Psoas muscle (tissue), 8 donors: ENCODE data around the gene VAMP7. TPM values are rescaled to one million over a fixed set of nuclear protein-coding genes. Genes with fewer than 3 reads are reported as not detected.
A peak's percentile ranks its signal among the peaks of the same experiment; 100 is the strongest.

ENCODE experiments used
- ATAC-seq, 4 donors: fragments of 200-7000 bp; cut with Tn5 transposase; one replicate each; pipeline ENCODE4 v1.9.1; 2020; ENCODE audit warnings: moderate library complexity in 3 of 4, mild to moderate bottlenecking in 2 of 4
- DNase-seq, 2 donors: peaks; one replicate each; pipeline ENCODE4 v3.0.0-alpha.2; 2020
- H3K27ac ChIP-seq: fragments of 200-600 bp; one replicate; pipeline ENCODE4 v1.8.0; 2022
- H3K27me3 ChIP-seq, 3 donors: fragments of 200-600 bp in 1 of 3; one replicate each; pipeline versions ENCODE4 v1.6.1 to v1.8.0; 2013 to 2022; ENCODE audit warnings: low read length in 2 of 3, mild to moderate bottlenecking in 2 of 3, moderate library complexity in 1 of 3; ENCODE audit not compliant: insufficient read depth in 3 of 3
- H3K36me3 ChIP-seq, 2 donors: fragments of 200-600 bp in 1 of 2; one replicate each; pipeline versions ENCODE4 v1.6.1 to v1.8.0; 2013 to 2022; ENCODE audit warnings: low read depth in 1 of 2, mild to moderate bottlenecking in 1 of 2, moderate library complexity in 1 of 2; ENCODE audit not compliant: insufficient read depth in 1 of 2
- H3K4me1 ChIP-seq: fragments of 200-600 bp; one replicate; pipeline ENCODE4 v1.8.0; 2022
- H3K4me3 ChIP-seq: fragments of 200-600 bp; one replicate; pipeline ENCODE4 v1.8.0; 2022; ENCODE audit warnings: mild to moderate bottlenecking
- H3K9me3 ChIP-seq: fragments of 200-600 bp; one replicate; pipeline ENCODE4 v1.8.0; 2022
- WGBS, 3 donors: extraction: QIAGEN DNeasy Blood & Tissue Kit; methylation state at CpG; one replicate each; pipeline versions ENCODE4 v1.1.6 to v1.1.7; 2013; 5-methylcytosine and 5-hydroxymethylcytosine counted together
- intact Hi-C, 2 donors: fragments of 100-400 bp; cut with DNase I; formaldehyde crosslinking; loops; one replicate each; pipeline versions ENCODE4 v1.11.0 to v1.14.2; 2022
- polyA plus RNA-seq, 3 donors: library from polyadenylated mRNA; stranded (reverse); fragments of 200-250 nt; gene quantifications; one replicate each; pipeline ENCODE4 v1.2.3, GENCODE V29; 2013
- total RNA-seq, 4 donors: library from RNA; stranded (reverse); fragmentation: NEBNext Ultra II Directional in 2 of 4; extraction: Animal tissue kit (Norgen Biotek cat#: 25700) in 2 of 4; gene quantifications; one replicate each; pipeline versions ENCODE4 v1.2.1 to v1.2.4, GENCODE V29; 2021 to 2023
- TF ChIP-seq, protein P1 (sequence below): fragments of 200-600 bp; IDR thresholded peaks from one replicate; pipeline ENCODE4 v1.8.0; 2022; ENCODE audit warnings: antibody characterized with exemption
- donor health status: healthy with polysubstance abuse.
- donor health status: DM: no; HTN: no; CAD: no; lungs with moderate emphysema.
- donor health status: Bipolar disorder and iron deficiency.
- donor health status: healthy.
- donor health status: DM: yes; HTN: yes; CAD: no.
- donor health status: DM: no; HTN: no; CAD: no.
- donor health status: DM: no; HTN: no; CAD: no.
- donor health status: DM: yes; HTN: yes; CAD: no.

VAMP7 gene
- total and polyA plus RNA-seq, 7 donors = 18.4 to 55.0 (median 25.2) TPM

DNA sequence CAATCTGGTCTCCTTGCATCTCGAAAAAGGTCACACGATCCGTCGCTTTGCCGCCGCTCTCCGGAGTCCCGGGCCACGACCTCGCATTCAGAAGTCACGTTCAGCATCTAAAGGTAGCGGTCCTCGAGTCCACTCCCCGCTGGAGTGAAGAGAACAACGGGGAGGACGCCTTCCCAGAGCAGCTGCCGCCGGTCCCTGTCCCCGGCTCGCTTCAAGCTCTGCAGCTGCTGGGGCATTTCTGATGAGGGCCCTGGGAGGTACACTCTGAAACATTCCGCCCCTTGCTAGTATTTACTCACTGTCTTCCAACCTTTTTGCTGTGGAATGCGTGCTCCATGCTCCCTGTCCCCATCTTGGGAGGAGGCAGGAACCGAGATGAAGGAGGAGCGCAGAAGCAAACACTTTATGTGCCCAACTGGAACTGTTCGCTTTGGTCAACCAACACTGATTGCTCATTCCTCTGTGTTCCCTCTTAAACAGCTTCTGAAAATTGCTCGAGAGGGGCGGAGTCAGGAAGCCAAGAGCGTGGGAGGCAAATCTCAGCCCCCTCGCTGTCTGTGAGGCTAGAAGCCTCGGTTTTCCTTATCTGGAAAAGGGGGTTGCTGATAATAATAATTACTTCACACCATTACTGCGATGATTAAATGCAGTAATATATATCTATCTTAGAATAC is 6.4 kb upstream of the VAMP7 start:
- H3K27ac ChIP-seq = no peak overlapping the region
- peak overlapping the region; percentile 32 for H3K4me3 ChIP-seq
- no peak for ATAC-seq
- H3K27me3 ChIP-seq = peaks cover 0 to 5% (median 0%) of the 10 kb centered on the region in 3 donors
- intact Hi-C loops = no loop called here
- no peak for DNase-seq
- H3K36me3 ChIP-seq = no peaks in the 10 kb centered on the region
- no peaks in the 10 kb centered on the region for H3K9me3 ChIP-seq
- TF ChIP-seq, protein P1, sequence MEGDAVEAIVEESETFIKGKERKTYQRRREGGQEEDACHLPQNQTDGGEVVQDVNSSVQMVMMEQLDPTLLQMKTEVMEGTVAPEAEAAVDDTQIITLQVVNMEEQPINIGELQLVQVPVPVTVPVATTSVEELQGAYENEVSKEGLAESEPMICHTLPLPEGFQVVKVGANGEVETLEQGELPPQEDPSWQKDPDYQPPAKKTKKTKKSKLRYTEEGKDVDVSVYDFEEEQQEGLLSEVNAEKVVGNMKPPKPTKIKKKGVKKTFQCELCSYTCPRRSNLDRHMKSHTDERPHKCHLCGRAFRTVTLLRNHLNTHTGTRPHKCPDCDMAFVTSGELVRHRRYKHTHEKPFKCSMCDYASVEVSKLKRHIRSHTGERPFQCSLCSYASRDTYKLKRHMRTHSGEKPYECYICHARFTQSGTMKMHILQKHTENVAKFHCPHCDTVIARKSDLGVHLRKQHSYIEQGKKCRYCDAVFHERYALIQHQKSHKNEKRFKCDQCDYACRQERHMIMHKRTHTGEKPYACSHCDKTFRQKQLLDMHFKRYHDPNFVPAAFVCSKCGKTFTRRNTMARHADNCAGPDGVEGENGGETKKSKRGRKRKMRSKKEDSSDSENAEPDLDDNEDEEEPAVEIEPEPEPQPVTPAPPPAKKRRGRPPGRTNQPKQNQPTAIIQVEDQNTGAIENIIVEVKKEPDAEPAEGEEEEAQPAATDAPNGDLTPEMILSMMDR = no peak
- 32 to 37% (median 35%) methylated on average over 31 of the region's 31 CpGs for WGBS, 3 donors
- H3K4me1 ChIP-seq = no peaks in the 10 kb centered on the region

GRCh38 chrX:155876704-155877103 is 4.4 kb upstream of the VAMP7 start:
- Histone ChIP-seq H3K36me3 (no peaks in the 10 kb centered on the region), H3K27me3 (peaks cover 0 to 5% (median 0%) of the 10 kb centered on the region in 3 donors), H3K4me3 (no peak overlapping the region), H3K9me3 (no peaks in the 10 kb centered on the region), H3K27ac (no peak overlapping the region), H3K4me1 (no peaks in the 10 kb centered on the region)
- ATAC-seq = no peak
- WGBS, 3 donors = 49 to 56% (median 50%) methylated on average over 3 of the region's 3 CpGs
- DNase-seq = no peak
- TF ChIP-seq, protein P1 = no peak
- intact Hi-C loops = no loop called here

- intact Hi-C loops = no loop called here
- Histone ChIP-seq H3K4me3 (no peak overlapping the region), H3K27me3 (peaks cover 0 to 5% (median 0%) of the 10 kb centered on the region in 3 donors), H3K9me3 (no peaks in the 10 kb centered on the region), H3K36me3 (no peaks in the 10 kb centered on the region), H3K4me1 (no peaks in the 10 kb centered on the region), H3K27ac (no peak overlapping the region)
- DNase-seq = no peak
- 13 to 46% (median 34%) methylated on average over 1 of the region's 1 CpG for WGBS, 3 donors
- ATAC-seq = no peak
- TF ChIP-seq, protein P1 = no peak
Measured at GRCh38 chrX:155877288-155877687, 3.9 kb upstream of the VAMP7 start.

GRCh38 chrX:155880586-155881157 is 473 bp upstream of the VAMP7 start:
- H3K4me1 ChIP-seq = peaks cover 3% of the 10 kb centered on the region
- intact Hi-C loops = no loop called here
- WGBS, 3 donors = 27 to 39% (median 28%) methylated on average over 13 of the region's 13 CpGs
- H3K36me3 ChIP-seq = no peaks in the 10 kb centered on the region
- TF ChIP-seq, protein P1 = no peak
- no peaks in the 10 kb centered on the region for H3K27me3 ChIP-seq
- ATAC-seq = peak in 1 of 4 donors; percentile 50
- H3K27ac ChIP-seq = peak overlapping the region; percentile 79
- no peak for DNase-seq
- peak overlapping the region; percentile 80 for H3K4me3 ChIP-seq
- H3K9me3 ChIP-seq = no peaks in the 10 kb centered on the region
